Neural cell (in vitro differentiated cells): ENCODE measurements around the gene ARSJ.

ENCODE experiments used
- EP300 ChIP-seq: fragments of 450-650 bp; conservative IDR thresholded peaks from 2 replicates; pipeline ENCODE4 v1.6.1; 2014; ENCODE audit warnings: antibody characterized with exemption, mild to moderate bottlenecking, moderate library complexity; ENCODE audit not compliant: poor library complexity, severe bottlenecking
- EZH2 ChIP-seq: fragments of 200-600, 300-800 bp; shearing (Covaris generic), sonication (generic); IDR thresholded peaks from 2 replicates; pipeline ENCODE4 v1.6.1; 2014; ENCODE audit warnings: antibody characterized with exemption, low read length, borderline replicate concordance, mild to moderate bottlenecking; ENCODE audit not compliant: insufficient read depth, poor library complexity, severe bottlenecking
- MXI1 ChIP-seq: fragments of 450-650 bp; conservative IDR thresholded peaks from 2 replicates; pipeline ENCODE4 v1.6.1; 2014; ENCODE audit warnings: antibody characterized with exemption, mild to moderate bottlenecking; ENCODE audit not compliant: poor library complexity, severe bottlenecking
- POLR2AphosphoS5 ChIP-seq: IDR thresholded peaks from 2 replicates; pipeline ENCODE4 v1.6.1; 2012
- RAD21 ChIP-seq: fragments of 450-650 bp; conservative IDR thresholded peaks from 2 replicates; pipeline ENCODE4 v1.6.1; 2014; ENCODE audit warnings: antibody characterized with exemption, mild to moderate bottlenecking, moderate library complexity
- SMC3 ChIP-seq: fragments of 450-650 bp; conservative IDR thresholded peaks from 2 replicates; pipeline ENCODE4 v1.6.1; 2014; ENCODE audit warnings: antibody characterized with exemption, mild to moderate bottlenecking, moderate library complexity; ENCODE audit not compliant: poor library complexity
- TF ChIP-seq, protein P1 (sequence below): fragments of 450-650 bp; IDR thresholded peaks from 2 replicates; pipeline ENCODE4 v1.5.1; 2014; ENCODE audit warnings: antibody characterized with exemption, mild to moderate bottlenecking, moderate library complexity; ENCODE audit not compliant: poor library complexity, severe bottlenecking
- TF ChIP-seq, protein P2 (sequence below): IDR thresholded peaks from 2 replicates; pipeline ENCODE4 v1.6.1; 2012; ENCODE audit warnings: borderline replicate concordance

DNA sequence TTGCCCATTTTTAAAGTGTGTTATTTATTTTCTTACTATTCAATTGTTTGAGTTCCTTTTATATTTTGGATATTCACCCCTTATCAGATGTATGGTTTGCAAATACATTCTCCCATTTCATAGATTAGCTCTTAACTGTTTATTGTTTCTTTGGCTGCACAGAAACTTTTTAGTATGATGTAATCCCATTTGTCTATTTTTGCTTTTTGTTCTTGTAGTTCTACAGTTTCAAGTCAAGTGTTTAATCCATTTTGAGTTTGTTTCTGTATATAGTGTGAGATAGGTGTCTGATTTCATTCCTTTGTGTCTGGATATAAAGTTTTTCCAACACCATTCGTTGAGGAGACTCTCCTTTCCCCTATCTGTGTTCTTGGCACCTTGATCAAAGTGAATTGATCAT, 120.5 kb downstream of the ARSJ start:
- TF ChIP-seq, protein P1, sequence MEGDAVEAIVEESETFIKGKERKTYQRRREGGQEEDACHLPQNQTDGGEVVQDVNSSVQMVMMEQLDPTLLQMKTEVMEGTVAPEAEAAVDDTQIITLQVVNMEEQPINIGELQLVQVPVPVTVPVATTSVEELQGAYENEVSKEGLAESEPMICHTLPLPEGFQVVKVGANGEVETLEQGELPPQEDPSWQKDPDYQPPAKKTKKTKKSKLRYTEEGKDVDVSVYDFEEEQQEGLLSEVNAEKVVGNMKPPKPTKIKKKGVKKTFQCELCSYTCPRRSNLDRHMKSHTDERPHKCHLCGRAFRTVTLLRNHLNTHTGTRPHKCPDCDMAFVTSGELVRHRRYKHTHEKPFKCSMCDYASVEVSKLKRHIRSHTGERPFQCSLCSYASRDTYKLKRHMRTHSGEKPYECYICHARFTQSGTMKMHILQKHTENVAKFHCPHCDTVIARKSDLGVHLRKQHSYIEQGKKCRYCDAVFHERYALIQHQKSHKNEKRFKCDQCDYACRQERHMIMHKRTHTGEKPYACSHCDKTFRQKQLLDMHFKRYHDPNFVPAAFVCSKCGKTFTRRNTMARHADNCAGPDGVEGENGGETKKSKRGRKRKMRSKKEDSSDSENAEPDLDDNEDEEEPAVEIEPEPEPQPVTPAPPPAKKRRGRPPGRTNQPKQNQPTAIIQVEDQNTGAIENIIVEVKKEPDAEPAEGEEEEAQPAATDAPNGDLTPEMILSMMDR, result no peak
- TF ChIP-seq RAD21 (no peak), MXI1 (no peak), SMC3 (no peak), POLR2AphosphoS5 (no peak), EP300 (no peak), EZH2 (no peak)
- TF ChIP-seq, protein P2, sequence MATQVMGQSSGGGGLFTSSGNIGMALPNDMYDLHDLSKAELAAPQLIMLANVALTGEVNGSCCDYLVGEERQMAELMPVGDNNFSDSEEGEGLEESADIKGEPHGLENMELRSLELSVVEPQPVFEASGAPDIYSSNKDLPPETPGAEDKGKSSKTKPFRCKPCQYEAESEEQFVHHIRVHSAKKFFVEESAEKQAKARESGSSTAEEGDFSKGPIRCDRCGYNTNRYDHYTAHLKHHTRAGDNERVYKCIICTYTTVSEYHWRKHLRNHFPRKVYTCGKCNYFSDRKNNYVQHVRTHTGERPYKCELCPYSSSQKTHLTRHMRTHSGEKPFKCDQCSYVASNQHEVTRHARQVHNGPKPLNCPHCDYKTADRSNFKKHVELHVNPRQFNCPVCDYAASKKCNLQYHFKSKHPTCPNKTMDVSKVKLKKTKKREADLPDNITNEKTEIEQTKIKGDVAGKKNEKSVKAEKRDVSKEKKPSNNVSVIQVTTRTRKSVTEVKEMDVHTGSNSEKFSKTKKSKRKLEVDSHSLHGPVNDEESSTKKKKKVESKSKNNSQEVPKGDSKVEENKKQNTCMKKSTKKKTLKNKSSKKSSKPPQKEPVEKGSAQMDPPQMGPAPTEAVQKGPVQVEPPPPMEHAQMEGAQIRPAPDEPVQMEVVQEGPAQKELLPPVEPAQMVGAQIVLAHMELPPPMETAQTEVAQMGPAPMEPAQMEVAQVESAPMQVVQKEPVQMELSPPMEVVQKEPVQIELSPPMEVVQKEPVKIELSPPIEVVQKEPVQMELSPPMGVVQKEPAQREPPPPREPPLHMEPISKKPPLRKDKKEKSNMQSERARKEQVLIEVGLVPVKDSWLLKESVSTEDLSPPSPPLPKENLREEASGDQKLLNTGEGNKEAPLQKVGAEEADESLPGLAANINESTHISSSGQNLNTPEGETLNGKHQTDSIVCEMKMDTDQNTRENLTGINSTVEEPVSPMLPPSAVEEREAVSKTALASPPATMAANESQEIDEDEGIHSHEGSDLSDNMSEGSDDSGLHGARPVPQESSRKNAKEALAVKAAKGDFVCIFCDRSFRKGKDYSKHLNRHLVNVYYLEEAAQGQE, result no peak
